Large intestine (tissue), 1 donor: ENCODE data around the gene CYP4F2. TPM values are rescaled to one million over a fixed set of nuclear protein-coding genes. Genes with fewer than 3 reads are reported as not detected.

Experiments used
- polyA plus RNA-seq: library from polyadenylated mRNA; unstranded; fragments of 120-200 nt; gene quantifications from one replicate; pipeline ENCODE4 v1.2.1, GENCODE V29; 2013

The CYP4F2 gene
- polyA plus RNA-seq, 1 donor: 1.6 TPM

Other genes starting within 250 kb of the CYP4F2 start
- 102 TPM for gene CYP4F12, start 225.0 kb downstream of the CYP4F2 start, polyA plus RNA-seq
- not detected for gene OR10H2, start 170.1 kb downstream of the CYP4F2 start, polyA plus RNA-seq
- gene OR10H3, start 160.1 kb downstream of the CYP4F2 start, polyA plus RNA-seq: not detected
- gene OR10H5, start 110.4 kb downstream of the CYP4F2 start, polyA plus RNA-seq: not detected
- not detected for gene OR10H1, start 82.4 kb downstream of the CYP4F2 start, polyA plus RNA-seq
- gene CYP4F11, start 36.5 kb upstream of the CYP4F2 start, polyA plus RNA-seq: 0.18 TPM
- gene OR10H4, start 50.9 kb upstream of the CYP4F2 start, polyA plus RNA-seq: not detected
- gene TPM4, start 178.4 kb upstream of the CYP4F2 start, polyA plus RNA-seq: 223 TPM
- gene RAB8A, start 213.8 kb upstream of the CYP4F2 start, polyA plus RNA-seq: 74.1 TPM
- 15.4 TPM for gene HSH2D, start 245.6 kb upstream of the CYP4F2 start, polyA plus RNA-seq